SU-DHL-6 (cell line): ENCODE measurements around the gene PTPRN2.

ENCODE experiments used
- EZH2phosphoT487 ChIP-seq: fragments of 200-600 bp; sonication (generic), shearing (Covaris generic); conservative IDR thresholded peaks from 2 replicates; pipeline ENCODE4 v1.6.1; 2018; ENCODE audit warnings: mild to moderate bottlenecking, antibody characterized with exemption, low read length, moderate library complexity, mixed read lengths
- TF ChIP-seq, protein P1 (sequence below): fragments of 200-600 bp; sonication (generic); IDR thresholded peaks from one replicate; pipeline ENCODE4 v1.5.1; 2017; ENCODE audit warnings: antibody characterized with exemption, mild to moderate bottlenecking, low read length, moderate library complexity; ENCODE audit not compliant: insufficient read depth, poor library complexity, severe bottlenecking

DNA sequence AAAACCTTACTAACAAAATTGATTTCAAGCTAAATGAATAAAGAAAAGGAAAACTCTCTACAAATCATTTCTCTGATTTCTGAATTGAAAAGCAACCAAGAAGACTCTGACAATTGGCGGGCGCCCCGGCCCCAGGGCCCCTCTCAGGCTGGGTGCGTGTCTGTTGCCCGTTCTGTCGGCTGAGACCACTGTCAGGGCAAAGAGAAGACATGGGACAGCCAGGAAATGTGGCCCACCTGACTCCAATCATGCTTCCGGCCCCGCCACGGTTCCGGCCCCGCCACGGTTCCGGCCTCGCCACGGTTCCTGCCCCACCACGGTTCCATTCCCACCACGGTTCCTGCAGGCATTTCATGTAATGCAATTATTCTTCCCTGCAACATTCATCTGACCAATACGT lies 115.9 kb downstream of the PTPRN2 start:
- TF ChIP-seq, protein P1, sequence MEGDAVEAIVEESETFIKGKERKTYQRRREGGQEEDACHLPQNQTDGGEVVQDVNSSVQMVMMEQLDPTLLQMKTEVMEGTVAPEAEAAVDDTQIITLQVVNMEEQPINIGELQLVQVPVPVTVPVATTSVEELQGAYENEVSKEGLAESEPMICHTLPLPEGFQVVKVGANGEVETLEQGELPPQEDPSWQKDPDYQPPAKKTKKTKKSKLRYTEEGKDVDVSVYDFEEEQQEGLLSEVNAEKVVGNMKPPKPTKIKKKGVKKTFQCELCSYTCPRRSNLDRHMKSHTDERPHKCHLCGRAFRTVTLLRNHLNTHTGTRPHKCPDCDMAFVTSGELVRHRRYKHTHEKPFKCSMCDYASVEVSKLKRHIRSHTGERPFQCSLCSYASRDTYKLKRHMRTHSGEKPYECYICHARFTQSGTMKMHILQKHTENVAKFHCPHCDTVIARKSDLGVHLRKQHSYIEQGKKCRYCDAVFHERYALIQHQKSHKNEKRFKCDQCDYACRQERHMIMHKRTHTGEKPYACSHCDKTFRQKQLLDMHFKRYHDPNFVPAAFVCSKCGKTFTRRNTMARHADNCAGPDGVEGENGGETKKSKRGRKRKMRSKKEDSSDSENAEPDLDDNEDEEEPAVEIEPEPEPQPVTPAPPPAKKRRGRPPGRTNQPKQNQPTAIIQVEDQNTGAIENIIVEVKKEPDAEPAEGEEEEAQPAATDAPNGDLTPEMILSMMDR, result no peak
- no peak for TF ChIP-seq EZH2phosphoT487
